Fibroblast of the aortic adventitia (primary cell): ENCODE data around the gene DNAH12. TPM values are rescaled to one million over a fixed set of nuclear protein-coding genes. Genes with fewer than 3 reads are reported as not detected.
"Not testable (repeated sequence)": the region's sequence is repeated elsewhere in the genome, so short reads cannot be mapped to it uniquely, and the experiment has no call there.

ENCODE experiments used
- DNase-seq: peaks from one replicate; pipeline ENCODE4 v3.0.0-alpha.2; 2010; ENCODE audit warnings: low read depth
- H3K4me3 ChIP-seq: 2 replicates; pipeline ENCODE4 v1.5.1; 2011; ENCODE audit warnings: low read depth, mild to moderate bottlenecking, control low read depth, low read length, moderate library complexity
- total RNA-seq: library from RNA; depleted of rRNA; stranded (reverse); fragments of >200 nt; gene quantifications from 2 replicates; pipeline ENCODE4 v1.2.3, GENCODE V29; 2012; ENCODE audit warnings: low replicate concordance
- TF ChIP-seq, protein P1 (sequence below): IDR thresholded peaks from 2 replicates; pipeline ENCODE4 v1.5.1; 2011; ENCODE audit warnings: mild to moderate bottlenecking, low read length, control low read depth, inconsistent platforms; ENCODE audit not compliant: insufficient read depth

Gene DNAH12
- total RNA-seq, 1 donor: 0.09 TPM

DNA sequence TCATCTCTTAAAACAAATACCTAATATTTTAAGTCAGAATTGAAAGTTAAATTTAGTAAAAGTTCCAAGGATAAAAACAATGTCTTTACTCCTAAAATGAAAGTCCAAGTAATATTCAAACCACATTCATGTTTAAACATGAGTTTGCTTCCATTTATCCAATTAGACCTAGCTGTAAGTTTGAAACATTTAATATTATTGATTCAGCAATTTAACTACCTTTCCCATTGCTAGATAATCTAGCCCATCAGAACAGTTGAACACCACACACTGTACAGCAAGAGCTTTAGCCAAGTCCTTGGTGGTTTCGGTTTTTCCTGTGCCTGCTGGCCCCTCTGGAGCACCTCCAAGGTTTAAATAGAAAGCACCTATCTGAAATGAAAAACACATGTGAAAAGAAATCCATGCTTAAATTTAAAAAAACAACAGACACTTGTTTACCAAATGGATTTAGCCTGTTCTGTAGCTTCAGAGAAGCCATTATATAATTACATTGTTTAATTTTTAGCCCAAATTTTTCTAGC lies 97.8 kb downstream of the DNAH12 start:
- TF ChIP-seq, protein P1, sequence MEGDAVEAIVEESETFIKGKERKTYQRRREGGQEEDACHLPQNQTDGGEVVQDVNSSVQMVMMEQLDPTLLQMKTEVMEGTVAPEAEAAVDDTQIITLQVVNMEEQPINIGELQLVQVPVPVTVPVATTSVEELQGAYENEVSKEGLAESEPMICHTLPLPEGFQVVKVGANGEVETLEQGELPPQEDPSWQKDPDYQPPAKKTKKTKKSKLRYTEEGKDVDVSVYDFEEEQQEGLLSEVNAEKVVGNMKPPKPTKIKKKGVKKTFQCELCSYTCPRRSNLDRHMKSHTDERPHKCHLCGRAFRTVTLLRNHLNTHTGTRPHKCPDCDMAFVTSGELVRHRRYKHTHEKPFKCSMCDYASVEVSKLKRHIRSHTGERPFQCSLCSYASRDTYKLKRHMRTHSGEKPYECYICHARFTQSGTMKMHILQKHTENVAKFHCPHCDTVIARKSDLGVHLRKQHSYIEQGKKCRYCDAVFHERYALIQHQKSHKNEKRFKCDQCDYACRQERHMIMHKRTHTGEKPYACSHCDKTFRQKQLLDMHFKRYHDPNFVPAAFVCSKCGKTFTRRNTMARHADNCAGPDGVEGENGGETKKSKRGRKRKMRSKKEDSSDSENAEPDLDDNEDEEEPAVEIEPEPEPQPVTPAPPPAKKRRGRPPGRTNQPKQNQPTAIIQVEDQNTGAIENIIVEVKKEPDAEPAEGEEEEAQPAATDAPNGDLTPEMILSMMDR: no peak
- peak overlapping the region; percentile 19 for H3K4me3 ChIP-seq
- peak; percentile 79 for DNase-seq

DNA sequence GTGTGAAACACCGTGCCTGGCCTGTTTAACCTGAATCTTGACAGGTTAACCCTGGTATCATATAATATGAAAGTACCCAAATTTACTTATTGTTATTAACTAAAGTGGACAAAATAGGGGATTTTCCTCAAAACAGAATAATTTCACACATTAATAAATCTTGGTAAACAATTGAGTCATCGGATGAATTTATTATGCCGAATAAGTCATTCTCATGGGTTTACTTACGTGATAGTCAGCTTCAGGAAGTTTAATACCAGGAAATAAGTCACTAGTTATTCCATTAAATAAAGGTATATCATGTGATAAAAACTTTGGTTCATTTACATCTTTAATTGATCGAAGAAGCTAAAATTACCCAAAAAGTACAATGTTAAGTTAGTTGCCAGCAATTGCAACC lies 99.7 kb downstream of the DNAH12 start:
- TF ChIP-seq, protein P1: no peak
- no peak overlapping the region for H3K4me3 ChIP-seq

DNA sequence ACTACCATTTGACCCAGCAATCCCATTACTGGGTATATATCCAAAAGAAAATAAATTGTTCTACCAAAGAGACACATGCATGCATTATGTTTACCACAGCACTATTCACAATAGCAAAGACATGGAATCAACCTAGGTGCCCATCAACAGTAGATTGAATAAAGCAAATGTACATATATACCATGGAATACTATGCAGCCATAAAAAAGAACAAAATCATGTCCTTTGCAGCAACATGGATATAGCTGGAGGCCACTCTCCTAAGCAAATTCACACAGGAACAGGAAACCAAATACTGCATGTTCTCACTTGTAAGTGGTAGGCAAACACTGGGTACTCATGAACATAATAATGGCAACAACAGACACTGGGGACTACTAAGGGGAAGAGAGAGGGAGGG lies 104.0 kb downstream of the DNAH12 start:
- H3K4me3 ChIP-seq, DNase-seq: not testable (repeated sequence)

More for the DNA sequence above, 99.7 kb downstream of the DNAH12 start:
- no peak for DNase-seq

DNA sequence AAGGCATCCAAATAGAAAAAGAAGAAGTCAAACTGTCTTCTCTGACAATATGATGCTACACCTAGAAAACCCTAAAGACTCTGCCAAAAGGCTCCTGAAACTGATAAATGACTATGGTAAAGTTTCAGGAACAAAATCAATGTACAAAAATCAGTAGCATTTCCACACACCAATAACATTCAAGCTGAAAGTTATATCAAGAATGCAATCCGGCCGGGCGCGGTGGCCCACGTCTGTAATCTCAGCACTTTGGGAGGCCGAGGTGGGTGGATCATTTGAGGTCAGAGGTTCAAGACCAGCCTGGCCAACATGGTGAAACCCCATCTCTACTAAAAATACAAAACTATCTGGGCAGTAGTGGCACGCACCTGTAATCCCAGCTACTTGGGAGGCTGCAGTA lies 105.7 kb downstream of the DNAH12 start:
- not testable (repeated sequence) for DNase-seq, H3K4me3 ChIP-seq

DNA sequence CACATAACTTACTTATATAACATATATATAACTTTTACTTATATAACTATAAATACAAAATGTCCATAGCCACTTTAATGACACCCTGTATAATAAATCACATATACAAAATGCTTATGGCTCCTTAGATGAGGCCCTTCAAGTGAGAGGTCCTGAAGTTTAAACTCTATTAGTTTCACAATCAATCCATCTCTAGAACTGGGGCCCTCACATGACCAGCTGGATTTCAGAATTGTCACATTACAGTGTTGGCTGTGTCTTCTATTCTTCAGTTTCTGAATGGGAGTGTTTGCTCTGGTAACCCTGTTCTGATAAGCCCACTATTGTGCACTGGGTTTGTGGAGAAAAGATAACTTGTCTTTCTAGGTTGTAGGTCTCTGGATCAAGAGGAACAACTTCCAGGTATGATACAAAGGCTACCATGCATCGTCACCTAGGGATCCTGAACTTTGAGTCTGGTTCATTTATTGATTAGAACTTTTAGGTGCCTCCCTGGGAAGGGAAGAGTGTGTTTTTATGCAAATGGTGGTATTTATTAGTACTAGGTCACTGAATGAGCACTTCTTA lies 107.9 kb downstream of the DNAH12 start:
- no peak for DNase-seq
- TF ChIP-seq, protein P1: no peak
- H3K4me3 ChIP-seq: no peak overlapping the region

DNA sequence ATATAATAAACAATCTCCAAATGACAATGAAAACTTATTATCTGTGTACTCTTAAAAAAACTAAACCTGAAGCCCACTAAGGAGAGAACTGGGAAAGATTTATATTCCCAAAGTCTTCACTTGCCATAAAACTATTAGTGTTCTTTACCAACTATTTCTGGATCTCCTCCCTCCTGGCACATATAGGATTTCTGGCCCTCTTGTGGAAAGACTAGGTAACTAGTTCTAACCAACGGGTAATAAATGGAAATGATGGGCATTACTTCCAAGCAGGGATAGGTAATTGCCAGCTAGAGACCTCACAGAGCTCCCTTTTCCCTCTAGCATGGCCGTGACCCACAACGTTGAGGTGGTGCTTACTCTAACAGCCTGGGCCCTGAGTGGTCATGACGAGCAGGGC lies 110.1 kb downstream of the DNAH12 start:
- peak; percentile 59 for DNase-seq
- TF ChIP-seq, protein P1: peak; percentile 62
- no peak overlapping the region for H3K4me3 ChIP-seq

DNA sequence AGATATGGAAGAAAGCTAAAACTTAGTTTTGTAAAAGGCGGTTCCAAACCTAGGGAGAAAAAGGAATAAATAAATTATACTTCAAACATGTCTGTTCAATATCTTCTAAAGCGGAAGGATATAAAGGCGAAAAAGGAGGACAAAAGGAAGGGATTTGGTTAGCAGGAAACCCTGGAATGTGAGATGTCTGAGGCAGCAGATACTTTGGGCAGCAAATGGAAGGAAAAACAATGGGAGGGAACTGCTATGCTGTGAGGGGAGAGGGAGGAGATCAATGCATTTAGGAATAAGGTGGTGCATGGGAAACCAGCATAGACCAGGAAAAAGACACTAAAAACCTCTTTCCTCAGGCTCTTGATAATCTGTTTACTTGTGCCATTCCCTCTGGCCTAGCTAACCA lies 120.8 kb downstream of the DNAH12 start:
- H3K4me3 ChIP-seq: no peak overlapping the region
- TF ChIP-seq, protein P1: no peak
- no peak for DNase-seq

DNA sequence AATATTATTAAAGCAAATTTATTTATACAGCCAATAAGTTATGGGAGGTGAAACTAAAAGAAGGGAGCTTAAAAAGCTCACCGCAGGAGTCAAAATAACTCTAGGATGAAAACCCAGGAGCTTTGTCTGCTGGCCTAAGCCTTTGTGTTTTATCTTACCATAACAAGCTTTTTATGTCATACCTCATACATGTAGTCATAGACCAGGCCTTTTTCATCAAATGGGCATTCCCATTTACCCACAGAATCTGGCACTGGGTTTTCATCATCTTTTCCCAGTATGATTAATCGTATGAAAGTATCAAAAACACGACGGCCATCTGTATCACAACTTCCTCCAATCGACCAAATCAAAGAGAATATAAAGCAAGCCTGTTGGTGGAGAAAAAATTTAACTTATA lies 122.8 kb downstream of the DNAH12 start:
- peak; percentile 61 for DNase-seq
- H3K4me3 ChIP-seq: no peak overlapping the region
- TF ChIP-seq, protein P1: no peak
